ENCODE results near the gene MPRIP.
"Not testable (repeated sequence)": the region's sequence is repeated elsewhere in the genome, so short reads cannot be mapped to it uniquely, and the experiment has no call there.

The MPRIP gene

DNA sequence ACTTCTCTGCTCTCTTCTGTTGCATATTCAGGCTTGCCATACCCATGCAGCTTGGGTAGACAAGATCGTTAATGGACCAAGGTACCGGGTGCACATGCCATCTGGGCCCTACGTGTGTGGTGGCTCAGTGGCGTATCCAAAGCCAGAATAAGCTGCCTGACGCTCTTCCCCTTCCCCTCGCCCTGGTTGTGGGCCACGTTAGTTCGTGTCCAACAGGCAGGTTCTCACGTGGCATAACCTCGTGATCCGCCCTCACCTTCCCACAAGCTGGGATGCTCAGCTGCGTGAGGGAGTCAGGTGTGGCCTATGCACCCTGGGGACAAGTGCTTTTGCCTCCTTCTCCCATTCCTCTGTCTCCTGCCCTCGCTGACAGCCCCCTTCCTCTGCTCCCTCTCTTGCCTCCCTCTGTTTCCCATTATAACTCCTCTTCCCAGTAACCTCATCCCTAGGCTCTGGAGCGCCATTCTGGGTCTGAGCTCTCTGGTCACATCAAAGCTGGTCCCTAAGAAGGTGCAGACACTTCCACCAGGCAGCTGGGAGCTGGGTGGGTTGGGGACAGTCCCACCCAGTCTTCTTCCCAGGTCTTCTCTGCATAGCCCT is 86.3 kb downstream of the MPRIP start:
- no peak for DNase-seq (ENCODE audit: low read depth)

DNA sequence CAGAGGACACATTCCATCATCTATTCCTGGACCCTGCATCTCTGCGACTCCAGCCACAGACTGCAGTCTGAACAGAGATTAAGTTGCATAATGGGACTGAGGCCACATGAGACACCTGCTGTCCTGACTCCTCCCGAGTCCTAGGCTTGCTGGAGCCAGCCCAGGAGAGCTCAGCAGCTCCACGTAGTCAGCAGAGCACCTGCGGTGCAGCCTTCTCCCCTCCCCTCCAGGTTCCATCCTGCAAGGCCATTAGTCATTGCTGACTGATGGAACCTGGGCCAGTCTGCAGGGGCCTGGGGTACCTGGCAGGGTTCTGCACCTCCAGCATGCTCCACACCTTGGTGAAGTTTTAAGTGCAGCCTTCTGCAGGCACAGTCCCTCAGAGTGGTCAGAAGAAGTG is 87.2 kb downstream of the MPRIP start:
- DNase-seq (ENCODE audit: low read depth) = no peak

DNA sequence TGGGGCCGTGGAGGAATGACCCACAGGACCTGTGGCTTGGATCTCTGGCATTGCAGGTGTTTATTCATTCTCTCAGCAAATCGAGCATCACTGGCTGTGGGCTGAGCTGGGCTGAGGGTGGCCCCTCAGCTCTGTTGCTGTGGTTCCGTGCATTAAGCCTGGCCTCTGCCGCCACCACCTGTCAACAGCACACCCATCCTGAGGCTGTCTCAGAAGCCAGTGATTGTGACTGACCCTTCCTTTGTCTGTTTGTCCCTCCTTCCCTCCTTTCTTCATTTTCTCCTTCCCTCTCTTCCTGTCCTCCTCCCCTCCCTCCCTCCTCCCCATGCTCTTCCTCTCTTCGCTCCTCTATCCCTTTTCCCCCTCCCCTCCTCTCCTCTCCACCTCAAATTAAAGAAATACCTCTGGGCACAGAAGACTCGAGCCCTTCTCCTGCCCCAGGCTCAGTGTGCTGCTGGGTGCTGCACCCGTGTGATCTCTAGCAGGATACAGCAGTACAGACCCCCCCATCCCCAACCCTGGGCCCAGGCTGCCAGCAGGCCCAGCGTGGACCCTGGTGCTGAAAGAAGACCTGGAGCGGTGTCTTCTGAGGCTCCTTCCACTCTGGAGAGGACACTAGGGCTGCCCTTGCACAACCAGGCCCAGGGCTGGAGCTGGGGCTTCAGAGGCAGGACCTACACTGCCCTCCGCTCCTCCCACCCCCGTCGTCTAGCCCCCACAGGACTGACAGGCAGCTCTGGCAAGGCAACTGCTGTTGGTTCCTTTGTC is 88.0 kb downstream of the MPRIP start:
- DNase-seq (ENCODE audit: low read depth) = no peak

DNA sequence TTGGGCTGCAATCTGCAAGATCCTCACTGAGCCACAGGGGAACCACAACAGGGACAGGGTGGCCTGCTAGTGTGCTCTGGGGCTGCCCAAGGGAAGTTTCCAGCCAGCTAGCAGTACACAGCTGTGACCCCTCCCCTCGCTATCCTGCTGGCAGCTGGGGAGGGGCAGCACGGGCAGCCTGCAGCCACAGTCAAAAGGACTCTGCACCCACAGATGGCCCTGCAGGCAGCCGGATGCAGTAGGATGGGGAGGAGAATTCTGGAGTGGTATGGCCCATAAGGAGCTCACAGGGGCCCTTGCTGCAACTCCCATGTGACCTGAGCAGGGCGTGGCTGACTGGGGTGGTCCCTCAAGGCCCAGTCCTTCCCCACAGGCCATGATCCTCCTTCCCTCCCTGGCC is 89.6 kb downstream of the MPRIP start:
- DNase-seq (ENCODE audit: low read depth) = no peak

DNA sequence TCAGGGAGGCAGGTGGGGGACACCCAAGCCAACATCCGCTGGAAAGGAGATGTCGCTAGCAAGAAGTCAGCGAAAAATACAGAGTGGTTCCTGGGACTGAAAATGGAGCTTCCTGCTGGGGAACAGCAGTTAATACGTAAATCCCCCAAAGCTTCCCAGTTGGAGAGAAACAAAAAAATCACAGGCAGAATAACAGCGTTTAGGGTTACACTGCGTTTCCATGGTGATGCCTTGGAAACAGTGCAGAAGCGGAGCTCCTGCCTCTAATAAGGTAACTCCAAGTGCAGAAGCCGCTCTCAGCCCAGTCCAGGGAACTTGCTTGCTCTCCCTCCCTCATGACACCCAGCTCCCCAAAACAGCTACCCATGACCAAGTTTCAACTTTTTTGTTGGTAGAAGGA is 90.5 kb downstream of the MPRIP start:
- no peak for DNase-seq (ENCODE audit: low read depth)

DNA sequence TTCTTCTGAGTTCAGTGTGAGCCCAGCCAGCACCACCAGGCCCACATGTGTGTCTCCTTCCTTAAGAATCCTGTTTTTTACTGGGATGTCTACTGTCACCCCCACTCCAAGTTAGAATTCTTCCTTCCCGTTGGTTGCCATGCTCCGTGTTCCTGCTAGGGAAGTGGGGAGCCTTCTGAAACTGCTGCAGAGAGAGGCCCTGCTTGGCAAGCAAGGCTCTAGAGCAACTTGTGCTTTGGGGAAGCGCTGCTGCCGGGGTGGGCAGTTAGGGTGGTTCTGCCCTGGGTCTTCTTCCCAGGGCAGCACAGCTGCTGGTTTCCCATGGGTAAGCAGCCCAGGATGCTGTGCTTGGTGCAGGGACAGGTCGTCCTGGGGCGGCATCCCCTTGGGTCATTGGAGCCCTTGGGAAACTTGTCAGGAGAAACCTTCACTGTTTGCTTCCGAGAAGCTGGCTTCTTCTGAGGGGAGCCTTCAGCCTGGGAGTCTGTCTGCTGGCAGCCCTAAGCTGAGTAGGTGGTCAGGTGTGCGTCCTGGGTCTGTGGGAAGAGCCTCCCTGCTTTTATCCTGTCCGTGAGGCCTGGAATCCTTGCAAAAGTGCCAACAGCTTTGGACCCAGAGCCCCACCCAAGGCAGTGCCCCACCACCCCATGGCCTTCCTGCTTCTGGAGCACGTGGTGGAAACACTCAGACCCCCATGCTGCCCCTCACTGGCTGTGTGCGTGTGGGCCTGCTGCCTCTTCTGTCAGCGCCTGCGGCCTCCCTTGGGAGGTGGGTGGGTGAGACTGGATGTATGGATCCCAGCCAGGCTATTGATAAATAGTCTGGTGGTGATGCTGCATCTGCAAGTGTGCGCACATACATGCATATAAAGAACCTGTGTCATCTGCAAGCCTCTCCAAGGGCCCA is 92.0 kb downstream of the MPRIP start:
- DNase-seq (ENCODE audit: low read depth) = no peak

DNA sequence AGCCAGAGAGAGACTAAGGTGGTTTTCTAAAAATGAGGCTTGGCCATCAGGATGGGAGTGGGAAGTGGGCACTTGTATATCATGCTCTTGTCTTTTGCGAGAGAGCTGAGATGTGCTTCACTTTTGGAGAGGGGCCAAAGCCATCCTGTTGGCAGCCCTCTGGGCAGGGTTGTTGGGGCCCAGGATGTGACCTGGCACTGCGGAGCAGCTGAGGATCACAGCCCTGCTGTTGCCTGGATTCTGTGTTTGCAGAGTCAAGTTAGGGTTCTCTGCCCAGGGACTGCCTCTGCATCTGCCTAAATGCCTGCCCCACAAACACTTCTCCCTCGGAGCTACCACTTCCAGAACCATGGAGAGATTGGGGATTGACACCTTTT is 92.7 kb downstream of the MPRIP start:
- DNase-seq (ENCODE audit: low read depth) = no peak

DNA sequence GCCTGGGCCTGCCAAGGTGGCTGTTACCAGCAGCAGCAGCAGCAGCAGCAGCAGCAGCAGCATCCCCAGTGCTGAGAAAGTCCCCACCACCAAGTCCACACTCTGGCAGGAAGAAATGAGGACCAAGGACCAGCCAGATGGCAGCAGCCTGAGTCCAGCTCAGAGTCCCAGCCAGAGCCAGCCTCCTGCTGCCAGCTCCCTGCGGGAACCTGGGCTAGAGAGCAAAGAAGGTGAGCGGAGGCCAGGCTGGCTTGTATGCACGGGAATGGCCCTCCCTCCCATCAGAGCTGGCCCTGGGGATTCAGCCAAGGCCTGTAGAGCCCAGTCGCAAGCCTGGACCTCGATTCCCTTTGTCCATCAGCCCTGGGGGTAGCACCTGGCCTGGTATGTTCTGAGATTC is 94.0 kb downstream of the MPRIP start:
- not testable (repeated sequence) for DNase-seq (ENCODE audit: low read depth)

DNA sequence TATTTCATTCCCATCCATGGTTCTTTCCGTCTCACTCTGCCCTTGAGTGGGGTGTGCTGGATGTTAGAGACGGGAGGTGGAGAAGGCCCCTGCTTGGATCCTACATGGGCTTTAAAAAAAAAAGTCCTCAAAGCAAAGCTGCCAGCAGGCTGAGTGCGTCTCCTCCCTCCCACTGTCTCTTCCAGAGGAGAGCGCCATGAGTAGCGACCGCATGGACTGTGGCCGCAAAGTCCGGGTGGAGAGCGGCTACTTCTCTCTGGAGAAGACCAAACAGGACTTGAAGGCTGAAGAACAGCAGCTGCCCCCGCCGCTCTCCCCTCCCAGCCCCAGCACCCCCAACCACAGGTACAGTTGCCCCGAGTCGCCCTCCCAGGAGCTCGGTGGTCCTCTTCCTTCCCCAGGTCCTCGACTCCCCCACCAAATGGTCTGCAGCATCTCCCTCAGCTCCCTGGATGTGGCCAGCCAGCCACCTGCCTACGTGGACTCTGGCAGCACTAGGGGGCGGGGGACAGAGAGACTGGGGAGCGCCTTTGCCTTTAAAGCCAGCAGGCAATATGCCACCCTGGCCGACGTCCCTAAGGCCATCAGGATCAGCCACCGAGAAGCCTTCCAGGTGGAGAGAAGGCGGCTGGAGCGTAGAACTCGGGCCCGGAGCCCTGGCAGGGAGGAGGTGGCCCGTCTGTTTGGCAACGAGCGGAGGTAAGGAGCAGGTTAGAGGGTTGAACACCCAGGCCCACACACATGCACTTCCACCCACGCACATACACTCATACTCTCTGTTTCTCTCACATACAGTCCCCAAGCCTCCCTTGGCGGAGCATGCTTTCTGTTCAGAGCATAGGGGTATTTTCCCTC is 95.7 kb downstream of the MPRIP start:
- DNase-seq (ENCODE audit: low read depth) = no peak

DNA sequence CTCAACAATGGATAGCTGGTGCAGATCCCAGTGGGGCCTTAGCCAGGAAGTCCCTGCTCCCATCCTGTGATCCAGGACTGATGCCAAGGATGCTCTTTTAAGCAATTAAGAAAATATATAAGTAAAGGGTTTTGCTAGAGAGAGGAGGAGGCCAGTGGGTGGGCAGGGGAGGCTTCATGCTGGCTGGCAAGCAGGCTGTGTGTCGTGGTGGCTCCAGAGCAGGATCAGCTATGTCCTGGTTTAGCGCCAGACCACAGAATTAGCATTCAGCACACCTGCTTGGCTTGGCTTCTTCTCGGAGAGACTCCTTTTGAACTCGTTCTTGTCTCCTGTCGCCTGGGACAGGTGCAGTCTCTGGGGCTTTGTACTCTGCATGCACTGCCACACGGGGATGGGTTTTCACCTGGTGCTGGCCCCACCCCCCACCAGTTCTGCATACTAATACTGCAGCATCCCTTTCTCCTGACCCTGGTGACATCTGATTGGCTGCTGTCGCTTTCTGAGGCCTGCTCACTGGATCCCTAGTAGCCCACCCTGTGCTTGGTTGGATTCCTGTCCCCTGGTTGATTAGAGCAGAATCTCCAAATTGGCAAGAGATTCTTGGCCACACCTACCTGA is 97.8 kb downstream of the MPRIP start:
- no peak for DNase-seq (ENCODE audit: low read depth)

DNA sequence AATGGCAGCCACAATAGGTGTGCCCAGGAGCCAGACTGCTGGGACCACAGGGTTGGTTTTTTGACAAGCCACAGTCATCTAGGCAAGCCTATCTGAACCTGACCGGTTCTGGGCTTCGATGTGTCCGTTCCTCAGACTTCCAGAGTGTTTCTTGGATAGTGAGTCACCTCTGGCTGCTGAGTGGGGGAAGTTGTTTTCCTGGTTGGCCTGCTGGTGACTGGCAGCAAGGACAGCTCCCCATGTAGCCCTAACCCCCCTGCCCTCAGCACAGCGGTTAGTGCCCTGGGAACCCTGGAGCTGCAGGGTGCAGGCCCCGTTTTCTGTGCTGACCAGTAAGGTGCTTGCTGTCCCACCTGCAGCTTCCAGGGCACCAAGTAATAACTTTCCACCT is 98.3 kb downstream of the MPRIP start:
- DNase-seq (ENCODE audit: low read depth) = no peak

DNA sequence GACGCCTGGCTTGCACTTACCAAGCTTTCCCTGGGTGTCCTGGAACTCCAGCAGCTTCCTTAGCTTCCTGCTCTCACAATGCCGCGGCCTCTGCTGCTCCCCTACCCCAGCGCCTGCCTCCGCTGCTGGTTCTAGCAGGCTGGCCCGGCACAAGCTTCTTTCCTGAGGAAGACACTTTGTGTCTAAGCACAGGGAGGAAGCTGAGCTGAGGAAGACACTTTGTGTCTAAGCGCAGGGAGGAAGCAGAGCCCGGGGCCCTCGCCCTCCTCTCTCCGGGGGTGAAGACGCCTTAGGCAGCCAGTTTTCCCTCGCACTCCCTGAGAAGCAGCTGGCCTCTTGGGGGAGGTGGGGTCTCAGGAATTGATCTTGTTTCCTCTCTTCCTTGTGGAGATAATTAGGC is 99.0 kb downstream of the MPRIP start:
- DNase-seq (ENCODE audit: low read depth) = no peak

DNA sequence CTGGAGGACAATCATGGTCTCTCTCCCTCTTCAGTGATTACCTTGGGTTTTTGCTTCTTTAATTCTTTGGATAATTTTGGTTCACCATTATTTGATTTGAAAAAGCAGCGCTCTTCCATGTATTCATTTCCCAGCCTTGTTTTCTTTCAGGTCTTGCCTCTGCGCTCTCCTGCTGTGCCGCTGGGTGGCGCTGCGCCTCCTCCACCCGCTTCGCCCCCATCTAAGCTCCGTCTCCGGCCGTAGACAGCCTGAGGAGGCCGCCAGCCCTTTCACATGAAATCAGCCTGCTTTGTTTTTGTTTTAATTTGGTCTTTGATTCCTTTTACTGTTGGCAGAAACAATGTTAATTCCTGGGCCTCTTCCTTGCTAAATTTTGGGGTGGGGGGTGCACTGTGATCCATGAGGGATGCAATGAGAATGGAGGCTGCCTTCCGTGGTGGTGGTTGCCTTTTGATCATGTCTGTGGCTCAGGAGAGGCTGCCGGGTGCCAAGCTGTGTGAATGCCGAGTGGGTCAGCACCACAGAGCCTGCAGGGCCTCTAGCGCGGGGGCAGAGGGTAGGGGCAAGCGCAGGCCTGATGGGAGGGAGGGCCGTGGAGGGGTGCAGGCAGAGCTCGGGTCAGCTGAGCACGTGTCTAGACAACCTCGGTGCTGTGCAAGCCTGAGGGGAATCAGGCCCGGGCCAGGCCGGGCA is 99.7 kb downstream of the MPRIP start:
- DNase-seq (ENCODE audit: low read depth) = peak; percentile 22

DNA sequence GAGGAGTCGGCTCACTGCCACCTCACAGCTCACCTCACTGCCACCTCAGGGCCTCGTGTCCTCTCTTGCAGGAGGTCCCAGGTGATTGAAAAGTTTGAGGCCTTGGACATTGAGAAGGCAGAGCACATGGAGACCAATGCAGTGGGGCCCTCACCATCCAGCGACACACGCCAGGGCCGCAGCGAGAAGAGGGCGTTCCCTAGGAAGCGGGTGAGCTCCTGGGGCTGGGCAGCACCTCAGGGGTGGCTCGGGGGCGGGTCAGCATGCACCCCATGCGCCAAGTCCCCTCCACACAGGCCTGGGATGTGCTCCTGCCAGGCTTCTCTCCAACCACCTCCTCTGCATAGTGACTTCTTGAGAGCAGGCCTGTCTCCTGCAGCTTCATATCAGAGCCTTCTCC is 100.3 kb downstream of the MPRIP start:
- DNase-seq (ENCODE audit: low read depth) = no peak

DNA sequence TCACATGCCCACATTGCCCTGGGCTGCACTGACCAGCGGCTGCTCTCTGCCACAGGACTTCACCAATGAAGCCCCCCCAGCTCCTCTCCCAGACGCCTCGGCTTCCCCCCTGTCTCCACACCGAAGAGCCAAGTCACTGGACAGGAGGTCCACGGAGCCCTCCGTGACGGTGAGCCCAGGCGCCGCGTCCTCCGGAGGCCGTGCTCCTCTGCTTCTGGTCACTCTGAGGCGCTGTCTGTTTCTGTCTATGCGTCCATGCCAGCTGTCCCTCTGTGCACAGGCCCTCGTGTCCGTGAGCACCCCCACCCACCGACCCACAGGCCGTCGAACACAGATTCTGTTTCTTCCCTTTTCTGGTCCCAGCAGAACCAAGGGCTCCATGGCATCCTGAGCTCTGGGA is 101.2 kb downstream of the MPRIP start:
- DNase-seq (ENCODE audit: low read depth) = no peak

DNA sequence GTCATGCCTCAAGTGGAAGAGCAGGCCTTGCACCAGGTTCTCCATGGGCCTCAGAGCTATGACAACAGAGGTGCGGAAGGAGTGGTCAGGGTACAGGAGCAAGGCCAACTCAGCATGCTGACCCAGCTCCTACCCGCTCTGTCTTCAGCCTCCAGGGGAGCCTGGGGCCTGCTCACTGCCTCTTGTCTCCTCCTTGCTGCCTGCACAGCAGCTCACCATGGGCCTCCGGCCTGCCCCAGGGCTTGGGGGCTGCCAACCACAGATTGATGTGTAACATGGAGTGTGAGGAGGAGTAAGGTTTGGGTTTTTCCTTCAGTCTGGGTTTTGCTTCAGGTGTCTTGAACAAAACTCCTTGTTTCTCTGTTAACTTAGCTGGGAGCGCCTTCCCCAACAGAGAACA is 101.8 kb downstream of the MPRIP start:
- DNase-seq (ENCODE audit: low read depth) = no peak

DNA sequence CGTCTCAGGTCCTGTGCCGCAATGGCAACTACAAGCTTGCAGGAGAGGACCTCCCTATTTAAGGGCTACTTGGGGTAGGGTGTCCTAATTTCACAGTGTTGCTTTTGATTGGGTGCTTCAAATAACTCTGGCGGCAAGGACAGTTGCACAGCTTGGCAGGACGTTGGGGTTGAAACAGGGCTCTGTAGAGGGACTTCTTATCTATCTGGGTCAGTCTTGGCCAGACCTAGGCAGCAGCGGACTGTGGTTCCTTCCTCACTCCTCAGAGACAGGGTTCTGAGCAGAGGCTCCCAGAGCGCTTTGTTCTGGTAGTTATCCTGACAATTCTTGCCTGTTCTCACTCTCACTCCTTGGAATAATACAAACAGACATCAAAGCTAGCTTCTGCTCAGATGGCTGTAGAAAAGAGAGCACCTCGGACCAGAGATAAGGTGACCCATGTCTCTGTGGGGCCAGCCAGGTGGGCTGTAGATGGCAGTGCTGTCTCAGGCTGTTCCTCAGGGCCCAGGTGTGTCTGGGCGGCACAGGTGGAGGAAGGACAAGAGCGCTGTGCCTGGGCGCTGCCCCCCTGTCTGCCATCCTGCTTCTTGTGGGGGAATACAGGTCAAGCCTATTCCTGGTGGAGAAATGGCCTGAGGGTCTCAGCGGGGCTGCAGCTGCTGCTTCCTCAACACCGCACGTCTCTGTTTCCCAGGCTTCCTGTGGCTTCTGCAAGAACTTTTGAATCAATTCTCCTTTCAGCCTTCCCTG is 102.8 kb downstream of the MPRIP start:
- no peak for DNase-seq (ENCODE audit: low read depth)

DNA sequence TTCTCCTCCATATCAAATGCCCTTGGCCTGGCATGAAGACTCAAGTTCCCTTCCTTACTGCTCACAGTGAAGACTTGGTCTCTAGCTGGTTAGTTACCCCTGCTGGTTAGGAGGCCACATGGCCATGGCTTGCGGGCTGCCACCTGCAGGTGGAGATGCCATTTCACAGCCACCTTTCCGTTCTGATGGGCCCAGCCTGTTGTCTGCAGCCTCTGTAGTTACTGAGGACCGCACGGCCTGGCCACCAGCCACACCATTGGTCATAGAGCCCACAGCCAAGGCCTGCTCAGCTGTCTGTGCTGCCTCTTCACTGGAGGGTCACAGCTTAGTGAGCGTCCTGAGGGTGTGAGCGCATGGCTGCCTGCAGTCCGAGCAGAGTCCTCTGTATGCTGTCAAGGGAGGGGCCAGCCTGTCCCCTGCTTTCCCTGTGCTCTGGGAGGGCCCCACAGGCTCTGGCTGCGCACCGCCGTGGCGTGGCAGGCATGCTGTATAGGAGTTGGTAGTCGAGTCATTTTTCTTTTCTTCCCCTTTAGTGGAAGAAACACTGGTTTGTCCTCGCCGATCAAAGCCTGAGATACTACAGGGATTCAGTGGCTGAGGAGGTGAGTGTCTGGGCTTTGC is 104.6 kb downstream of the MPRIP start:
- DNase-seq (ENCODE audit: low read depth) = no peak

DNA sequence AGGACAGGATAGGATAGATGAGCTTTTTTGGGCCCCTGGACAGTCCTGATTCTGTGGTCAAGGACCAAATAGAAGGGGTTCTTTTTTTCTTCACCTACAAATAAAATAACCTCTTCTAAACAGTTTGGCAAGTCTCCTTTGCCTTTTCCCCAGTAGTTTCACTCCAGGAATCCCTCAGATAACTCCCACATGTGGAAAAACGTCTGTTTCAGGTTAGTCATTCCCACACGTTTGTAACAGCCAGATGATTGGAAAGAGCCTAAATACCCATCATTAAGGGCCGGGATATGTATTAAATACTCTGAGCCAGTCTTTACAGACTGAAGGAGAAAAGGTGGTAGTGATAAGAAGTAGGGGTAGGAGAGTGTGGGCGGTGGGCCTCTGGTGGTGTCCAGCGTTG is 105.6 kb downstream of the MPRIP start:
- no peak for DNase-seq (ENCODE audit: low read depth)

Measured in activated T-cell treated with anti-CD3 and anti-CD28 coated beads for 1 hour (primary cell).